ENCODE measurements around the gene MICU1. TPM values are rescaled to one million over a fixed set of nuclear protein-coding genes. Genes with fewer than 3 reads are reported as not detected.

The MICU1 gene
- total and polyA plus RNA-seq, 2 of the 13 experiments (the other 11 are each of a cell fraction or from before 2014, with no cell fraction given) = 32.5 to 56.1 TPM

GRCh38 chr10:72319416-72320254 lies 306.2 kb downstream of the MICU1 start (continued):
- TF ChIP-seq CEBPZ (IDR thresholded peaks at IDR 0.05; ENCODE audit: low read length) (no peak), ZNF691 (CRISPR knock-in tag; IDR thresholded peaks at IDR 0.05; ENCODE audit: borderline replicate concordance, low read depth) (peak; percentile 68; the same call in 1 of the 2 replicates), BCL6 (CRISPR knock-in tag; IDR thresholded peaks at IDR 0.05) (peak; percentile 82), MBNL3 (CRISPR knock-in tag; conservative IDR thresholded peaks at IDR 0.05) (no peak), HNRNPH1 (optimal IDR thresholded peaks at IDR 0.05; ENCODE audit: low read depth, low read length) (no peak), POLR2AphosphoS2 (IDR thresholded peaks at IDR 0.05; ENCODE audit: low read depth, low read length) (no peak), ZNF616 (CRISPR knock-in tag; IDR thresholded peaks at IDR 0.05; ENCODE audit: low read depth) (0 out of 2 replicates have a peak, but pooled peaks have one; percentile 45), SMC3 (IDR thresholded peaks at IDR 0.05; ENCODE audit: low read length) (no peak), DNMT3B (CRISPR knock-in tag; conservative IDR thresholded peaks at IDR 0.05) (no peak), KLF16 (CRISPR knock-in tag; IDR thresholded peaks at IDR 0.05) (peak in 1 of 2 experiments; percentile 65; a peak in 1 of 4 replicates), PCBP2 (optimal IDR thresholded peaks at IDR 0.05; ENCODE audit: low read depth, low read length, poor library complexity, severe bottlenecking) (no peak), JDP2 (CRISPR knock-in tag; IDR thresholded peaks at IDR 0.05; ENCODE audit: borderline replicate concordance) (no peak; the same call in 1 of the 2 replicates), SAFB2 (CRISPR knock-in tag; IDR thresholded peaks at IDR 0.05; ENCODE audit: borderline replicate concordance, low read depth) (no peak), EZH2 (conservative IDR thresholded peaks at IDR 0.05; ENCODE audit: low read depth, low read length) (no peak), KAT8 (CRISPR knock-in tag; IDR thresholded peaks at IDR 0.05) (peak; percentile 48; the same call in 1 of the 2 replicates), ZNF816 (CRISPR knock-in tag; IDR thresholded peaks at IDR 0.05; ENCODE audit: borderline replicate concordance) (peak; percentile 43; the same call in 1 of the 2 replicates), TOE1 (CRISPR knock-in tag; IDR thresholded peaks at IDR 0.05) (no peak), RAD51 (IDR thresholded peaks at IDR 0.05; ENCODE audit: borderline replicate concordance) (no peak), NCOA1 (CRISPR knock-in tag; IDR thresholded peaks at IDR 0.05) (no peak), TEAD2 (CRISPR knock-in tag; IDR thresholded peaks at IDR 0.05) (no peak), ZBTB1 (CRISPR knock-in tag; IDR thresholded peaks at IDR 0.05; ENCODE audit: borderline replicate concordance) (no peak), ZBTB37 (CRISPR knock-in tag; IDR thresholded peaks at IDR 0.05) (no peak)
- TF ChIP-seq, protein P1, sequence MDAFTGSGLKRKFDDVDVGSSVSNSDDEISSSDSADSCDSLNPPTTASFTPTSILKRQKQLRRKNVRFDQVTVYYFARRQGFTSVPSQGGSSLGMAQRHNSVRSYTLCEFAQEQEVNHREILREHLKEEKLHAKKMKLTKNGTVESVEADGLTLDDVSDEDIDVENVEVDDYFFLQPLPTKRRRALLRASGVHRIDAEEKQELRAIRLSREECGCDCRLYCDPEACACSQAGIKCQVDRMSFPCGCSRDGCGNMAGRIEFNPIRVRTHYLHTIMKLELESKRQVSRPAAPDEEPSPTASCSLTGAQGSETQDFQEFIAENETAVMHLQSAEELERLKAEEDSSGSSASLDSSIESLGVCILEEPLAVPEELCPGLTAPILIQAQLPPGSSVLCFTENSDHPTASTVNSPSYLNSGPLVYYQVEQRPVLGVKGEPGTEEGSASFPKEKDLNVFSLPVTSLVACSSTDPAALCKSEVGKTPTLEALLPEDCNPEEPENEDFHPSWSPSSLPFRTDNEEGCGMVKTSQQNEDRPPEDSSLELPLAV (CRISPR knock-in tag; conservative IDR thresholded peaks at IDR 0.05; ENCODE audit: low read depth) = no peak

Measured in HepG2 (cell line).